RCC 7860 (cell line): ENCODE data around the gene NSMF.
"Not testable (repeated sequence)": the region's sequence is repeated elsewhere in the genome, so short reads cannot be mapped to it uniquely, and the experiment has no call there.

Experiments
- DNase-seq: peaks from one replicate; pipeline ENCODE4 v3.0.0-alpha.2; 2015; ENCODE audit warnings: low spot score
- FAIRE-seq: peaks from 2 replicates; lab custom pipeline; 2012; peaks lifted over from hg19 to GRCh38; lab: Jason Lieb, UNC

The NSMF gene

DNA sequence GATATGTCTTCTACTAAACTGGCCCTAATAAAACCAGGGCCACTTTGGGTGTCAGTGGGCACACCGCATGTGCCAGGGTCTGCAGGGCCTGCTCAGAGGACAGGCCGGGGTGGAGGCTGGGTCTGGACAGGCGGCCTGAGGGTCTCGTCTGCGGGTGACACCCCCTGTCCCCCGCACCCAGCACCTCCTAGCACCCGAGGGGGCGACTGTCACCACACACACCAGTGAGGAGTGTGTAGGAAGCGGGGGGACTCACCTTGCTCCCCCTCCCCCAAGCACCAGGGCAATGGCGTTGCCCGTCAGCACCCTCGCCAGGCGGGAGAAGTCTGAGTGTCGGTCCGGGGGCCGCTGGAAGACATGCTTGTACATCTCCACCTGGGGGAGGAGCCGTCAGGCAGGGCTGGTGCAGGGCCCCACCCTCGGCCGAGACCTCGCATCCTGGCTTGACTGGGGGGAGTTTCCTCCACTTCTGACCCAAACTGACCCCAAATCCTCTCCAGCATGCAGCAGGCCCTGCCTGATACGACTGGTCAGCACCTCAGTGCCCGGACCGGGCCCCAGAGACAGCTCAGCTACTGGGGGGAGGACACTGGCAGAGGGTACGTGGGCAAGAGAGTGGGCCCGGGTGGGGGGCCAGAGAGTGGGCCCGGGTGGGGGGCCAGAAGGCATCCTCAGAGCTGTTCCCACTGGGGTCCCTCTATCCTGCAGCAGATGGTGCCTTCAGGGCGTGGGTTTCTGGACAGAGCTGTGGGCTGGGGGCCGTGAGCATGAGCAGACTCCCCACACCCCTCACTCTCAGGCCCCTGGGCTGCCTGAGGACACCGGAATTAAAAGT, 18.9 kb upstream of the NSMF start:
- no peak for FAIRE-seq

DNA sequence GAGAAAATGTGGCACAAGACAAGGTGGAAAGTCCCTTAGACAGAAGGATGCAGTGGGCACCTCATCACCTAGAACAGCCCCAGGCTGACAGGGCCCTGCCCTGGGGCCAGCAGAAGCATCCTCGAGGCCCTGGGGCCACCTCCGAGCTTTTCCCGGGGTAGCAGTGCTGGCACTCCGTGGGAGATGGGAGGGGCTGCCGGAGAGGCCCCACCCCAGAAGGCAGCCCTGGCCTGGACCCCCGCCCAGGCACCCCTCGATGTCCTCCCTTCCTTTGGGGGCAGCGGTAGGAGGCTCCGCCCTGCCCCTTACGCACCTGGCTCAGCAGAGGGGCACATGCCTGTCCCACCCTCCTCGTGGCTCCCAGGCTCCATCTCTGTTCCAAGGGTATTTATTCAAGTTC, 17.7 kb upstream of the NSMF start:
- no peak for FAIRE-seq
- DNase-seq: no peak

More for the DNA sequence above, 18.9 kb upstream of the NSMF start:
- DNase-seq: no peak

DNA sequence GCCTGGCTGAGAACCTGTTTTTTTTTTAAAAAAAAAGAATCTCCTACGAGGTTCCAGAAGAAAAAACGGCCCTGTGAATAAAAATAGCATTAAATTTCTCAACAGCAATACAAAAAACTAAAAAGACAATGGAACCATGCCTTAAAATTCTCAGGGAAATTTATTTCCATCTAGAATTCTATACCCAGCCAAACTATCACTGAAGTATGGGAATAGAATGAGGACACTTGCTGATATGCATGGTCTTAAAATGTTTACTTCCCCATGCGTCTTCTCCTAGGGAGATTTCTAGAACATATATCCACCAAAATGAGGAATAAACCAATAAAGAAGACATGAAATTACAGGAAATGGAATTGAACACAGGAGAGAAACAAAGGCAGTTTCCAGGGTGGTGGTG, 16.5 kb upstream of the NSMF start:
- no peak for DNase-seq
- no peak for FAIRE-seq

DNA sequence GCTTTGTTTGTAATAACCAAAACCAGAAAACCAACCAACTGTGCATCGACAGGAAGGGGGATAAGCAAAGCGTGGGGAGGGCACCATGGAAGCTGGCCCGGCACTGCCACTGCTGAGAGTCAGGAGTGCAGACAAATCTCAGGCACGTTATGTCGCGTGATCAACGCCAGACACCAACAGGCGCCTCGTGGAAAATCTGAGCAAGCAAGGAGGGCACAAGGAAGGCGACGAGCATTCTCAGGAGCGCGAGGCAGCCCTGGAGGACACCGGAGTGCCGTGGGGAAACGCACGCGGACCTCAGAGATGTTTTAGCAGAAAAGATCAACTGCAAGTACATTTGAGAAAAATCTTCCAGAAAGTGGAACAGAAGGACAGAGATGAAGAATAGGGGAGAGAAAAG, 15.1 kb upstream of the NSMF start:
- no peak for FAIRE-seq
- no peak for DNase-seq

DNA sequence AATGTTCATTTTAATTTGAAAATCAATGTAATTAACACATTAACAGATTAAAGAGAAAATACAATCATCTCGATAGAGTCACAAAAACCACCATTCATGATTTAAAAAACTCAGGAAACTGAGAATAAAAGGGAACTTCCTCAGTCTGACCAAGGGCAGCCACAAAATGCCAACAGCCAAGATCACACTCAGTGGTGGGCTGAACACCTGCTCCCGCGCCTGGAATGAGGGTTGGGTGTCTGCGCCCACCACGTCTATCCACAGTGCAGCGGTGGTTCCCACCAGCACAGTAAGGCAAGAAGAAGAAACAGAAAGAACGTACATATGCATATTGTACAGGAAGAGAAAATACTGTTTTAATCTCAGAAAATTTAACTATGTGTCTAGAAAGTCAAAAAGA, 11.7 kb upstream of the NSMF start:
- FAIRE-seq (no peak), DNase-seq (no peak)

DNA sequence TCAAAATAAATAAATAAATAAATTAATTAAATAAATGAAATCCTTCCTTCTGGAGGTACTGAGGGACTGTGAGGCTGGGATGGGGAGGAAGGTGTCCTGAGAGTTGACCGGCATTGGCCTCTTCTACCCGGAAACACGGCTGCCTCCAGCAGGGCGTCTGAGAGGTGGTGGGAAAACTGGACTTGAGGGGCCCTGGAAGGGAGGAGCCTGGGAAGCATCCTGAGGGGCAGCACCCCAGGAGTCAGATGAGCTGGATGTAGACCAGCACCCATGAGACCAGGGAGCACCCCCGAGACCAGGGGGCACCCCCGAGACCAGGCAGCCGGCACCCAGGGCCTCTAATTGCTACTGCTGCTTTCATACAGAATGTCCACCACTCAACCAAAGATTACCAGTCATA, 8.8 kb upstream of the NSMF start:
- FAIRE-seq (no peak), DNase-seq (no peak)

DNA sequence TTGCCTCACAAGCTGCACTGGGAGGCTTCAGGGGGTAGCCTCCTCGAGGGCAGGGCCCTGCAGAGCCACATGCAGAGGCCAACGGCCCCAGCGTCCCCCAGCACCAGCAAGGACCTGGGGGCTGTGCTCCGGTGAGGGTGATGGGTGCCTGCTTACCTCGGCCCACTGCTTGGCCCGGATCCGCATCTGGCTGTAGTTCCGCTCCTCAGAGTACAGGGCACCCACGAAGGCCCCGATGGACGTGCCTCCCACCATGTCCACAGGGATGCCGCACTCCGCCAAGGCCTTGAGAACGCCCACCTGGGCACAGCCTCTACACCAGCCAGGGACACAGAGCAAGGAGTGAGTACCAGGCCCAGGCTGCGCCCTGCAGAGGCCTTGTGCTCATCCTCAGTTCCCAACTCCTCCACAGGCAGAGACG, 8.0 kb upstream of the NSMF start:
- no peak for DNase-seq
- no peak for FAIRE-seq

DNA sequence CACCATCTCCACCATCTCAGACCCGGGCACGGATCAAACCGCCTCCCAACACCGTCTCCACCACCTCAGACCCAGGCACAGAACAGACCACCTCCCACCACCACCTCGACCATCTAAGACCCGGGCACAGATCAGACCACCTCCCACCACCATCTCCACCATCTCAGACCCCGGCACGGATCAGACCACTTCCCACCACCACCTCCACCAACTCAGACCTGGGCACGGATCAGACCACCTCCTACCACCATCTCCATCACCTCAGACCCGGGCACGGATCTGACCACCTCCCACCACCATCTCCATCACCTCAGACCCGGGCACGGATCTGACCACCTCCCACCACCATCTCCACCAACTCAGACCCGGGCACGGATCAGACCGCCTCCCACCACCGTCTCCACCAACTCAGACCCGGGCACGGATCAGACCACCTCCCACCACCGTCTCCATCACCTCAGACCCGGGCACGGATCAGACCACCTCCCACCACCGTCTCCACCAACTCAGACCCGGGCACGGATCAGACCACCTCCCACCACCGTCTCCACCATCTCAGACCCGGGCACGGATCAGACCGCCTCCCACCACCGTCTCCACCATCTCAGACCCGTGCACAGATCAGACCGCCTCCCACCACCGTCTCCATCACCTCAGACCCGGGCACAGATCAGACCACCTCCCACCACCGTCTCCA, 7.4 kb upstream of the NSMF start:
- FAIRE-seq, DNase-seq: not testable (repeated sequence)

DNA sequence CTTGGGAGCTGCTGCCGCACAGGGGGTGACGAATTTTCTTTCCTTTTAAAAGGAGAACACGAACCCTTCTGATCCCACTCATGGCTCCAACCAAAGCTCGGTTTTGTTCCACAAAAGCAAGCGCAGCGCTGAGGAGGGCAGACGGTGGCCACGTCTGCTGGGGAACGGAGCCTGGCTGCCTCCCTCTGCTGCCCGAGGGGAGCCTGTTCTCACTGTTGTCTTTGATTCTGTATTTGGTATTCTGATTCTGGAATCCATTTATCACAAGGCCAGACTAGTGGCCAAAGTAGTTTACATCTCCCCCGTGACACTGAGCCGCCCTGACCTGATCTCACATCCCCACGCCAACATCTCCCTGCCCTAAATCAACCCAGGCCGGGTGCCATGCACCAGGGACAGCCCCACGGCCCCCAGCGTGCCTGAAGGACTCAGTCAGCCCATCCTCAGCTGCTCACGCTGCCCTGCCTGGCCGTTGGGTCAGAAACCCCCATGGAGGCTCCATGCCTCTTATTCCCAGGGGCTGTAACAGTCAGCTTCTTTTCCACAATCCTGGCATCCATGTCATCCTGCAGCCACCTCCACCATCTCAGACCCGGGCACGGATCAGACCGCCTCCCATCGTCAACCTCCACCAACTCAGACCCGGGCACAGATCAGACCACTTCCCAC, 6.7 kb upstream of the NSMF start:
- FAIRE-seq (no peak), DNase-seq (no peak)

DNA sequence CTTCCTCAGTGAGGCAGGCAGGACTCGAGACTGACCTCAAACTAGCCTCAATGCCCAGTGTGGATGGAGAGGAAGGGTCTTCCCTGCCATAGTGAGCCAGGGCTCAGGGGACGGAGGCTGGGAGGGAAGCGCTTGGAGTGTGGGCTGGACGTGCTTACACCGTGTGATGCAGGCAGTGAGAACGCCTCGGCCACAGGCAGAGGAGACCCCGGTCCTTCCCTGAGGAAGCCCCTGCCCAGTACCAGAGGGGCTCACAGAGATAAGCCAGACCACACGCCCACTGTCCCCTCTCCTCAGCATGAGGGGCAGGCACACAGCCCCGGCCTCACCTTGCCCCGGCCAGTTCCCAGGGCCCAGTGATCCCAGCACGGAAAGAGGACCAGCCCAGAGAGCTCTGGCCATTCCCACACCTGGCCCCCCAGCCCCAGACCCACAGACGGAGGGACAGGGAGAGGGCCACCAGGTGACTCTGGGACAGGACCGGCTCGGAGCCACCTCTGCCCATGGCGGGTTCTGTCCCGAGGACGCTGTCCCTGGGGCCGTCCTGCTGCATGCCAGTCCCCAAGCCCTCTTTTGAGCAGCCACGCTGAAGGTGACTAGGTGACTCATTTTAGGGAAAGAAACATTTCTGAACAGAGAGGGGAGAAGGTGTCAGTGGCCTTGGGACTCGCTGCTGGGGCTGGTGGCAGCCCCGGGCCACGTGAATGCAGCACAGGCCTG, 6.0 kb upstream of the NSMF start:
- FAIRE-seq: no peak
- DNase-seq: no peak

DNA sequence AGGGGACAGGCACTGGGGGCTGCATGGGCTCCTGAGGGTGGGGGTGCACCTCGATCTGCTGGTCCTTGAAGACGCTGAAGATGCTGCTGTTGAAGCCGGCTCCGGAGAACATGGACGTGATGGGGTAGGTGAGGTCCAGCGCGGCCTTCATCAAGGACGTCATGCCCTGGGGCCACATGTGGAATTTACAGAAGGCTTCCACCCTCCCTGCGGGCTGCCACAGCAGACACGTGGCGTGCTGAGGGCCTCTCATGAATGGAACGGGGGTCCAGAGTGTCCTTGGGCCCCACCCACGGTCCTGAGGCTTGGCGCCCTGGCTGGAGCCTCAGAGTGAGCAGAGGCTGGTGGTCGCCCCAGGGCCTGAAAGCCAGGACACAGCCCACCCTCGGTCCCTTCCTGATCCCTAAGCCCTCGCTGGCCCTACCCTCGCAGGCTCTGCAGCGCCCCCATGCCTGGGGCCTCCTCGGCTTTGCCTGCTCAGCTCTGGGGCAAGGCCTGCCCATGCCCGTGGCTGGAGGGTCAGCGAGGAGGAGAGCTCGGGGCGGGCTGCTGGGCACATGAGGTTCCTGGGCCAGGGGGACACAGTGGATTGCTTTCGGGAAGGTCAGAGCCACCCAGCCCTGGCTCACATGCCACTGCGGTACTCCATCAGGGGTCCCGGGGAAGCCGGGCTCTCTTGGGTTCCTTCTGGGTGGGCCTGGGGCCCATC, 5.3 kb upstream of the NSMF start:
- DNase-seq: no peak
- FAIRE-seq: no peak

DNA sequence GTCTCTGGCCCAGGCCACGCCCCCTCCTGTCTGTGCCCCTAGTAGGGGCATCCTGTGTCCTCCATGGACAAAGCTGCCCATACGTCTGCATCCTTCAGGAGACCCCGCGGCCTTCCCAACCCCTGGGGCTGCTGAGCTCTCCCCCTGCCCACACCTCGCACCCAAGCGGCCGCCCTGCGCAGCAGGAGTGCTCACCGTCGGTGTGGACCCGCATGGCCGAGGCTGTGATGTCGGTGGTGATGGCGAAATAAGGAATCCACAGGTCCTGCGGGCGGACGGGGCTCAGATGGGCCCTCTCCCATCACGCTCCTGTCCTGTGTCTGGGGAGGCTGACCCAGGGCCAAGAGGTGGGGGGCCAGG, 4.8 kb upstream of the NSMF start:
- DNase-seq: no peak
- no peak for FAIRE-seq

DNA sequence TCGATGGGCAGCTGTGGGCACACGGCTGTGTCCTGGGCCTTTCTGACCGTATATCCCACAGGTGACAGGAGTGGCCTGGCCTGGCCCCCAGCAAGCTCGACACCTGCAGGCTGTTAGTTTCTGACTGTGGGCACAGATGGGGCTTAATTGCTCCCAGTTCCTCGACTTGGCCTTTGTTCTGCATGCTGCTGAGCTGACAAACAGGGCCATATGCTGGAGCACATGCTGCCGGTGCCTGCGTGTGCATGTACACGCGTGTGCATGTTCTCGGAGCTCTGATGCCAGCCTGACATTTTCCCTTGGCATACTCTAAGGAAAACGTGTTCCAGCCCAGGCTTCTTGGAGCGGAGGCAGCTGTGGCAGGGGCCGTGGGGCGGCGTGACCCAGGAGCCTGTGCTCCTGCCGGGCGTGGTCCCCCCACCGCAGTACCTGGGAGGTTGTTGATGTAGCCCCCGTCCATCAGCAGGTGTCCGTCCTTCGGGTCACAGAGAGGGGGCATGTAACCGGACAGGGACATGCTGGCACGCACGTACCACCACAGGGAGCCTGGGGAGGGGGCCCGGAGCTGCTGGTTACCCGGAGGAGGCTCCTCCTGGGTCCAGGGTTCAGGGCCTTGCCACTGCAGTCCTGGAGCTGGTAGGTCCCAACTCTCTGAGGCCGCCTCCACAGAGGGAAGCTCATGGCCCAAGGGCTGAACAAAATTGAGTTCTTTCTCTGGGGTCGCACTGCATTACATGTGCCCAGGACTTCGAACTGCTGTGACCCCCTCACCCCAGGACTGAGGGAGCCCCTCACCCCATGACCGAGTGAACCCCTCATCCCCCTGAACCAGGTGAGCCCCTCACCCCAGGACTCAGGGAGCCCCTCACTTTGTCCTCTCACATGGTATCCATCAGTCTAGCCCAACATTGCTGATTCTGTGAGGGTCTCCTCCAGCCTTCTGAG, 4.1 kb upstream of the NSMF start:
- FAIRE-seq (no peak), DNase-seq (no peak)

DNA sequence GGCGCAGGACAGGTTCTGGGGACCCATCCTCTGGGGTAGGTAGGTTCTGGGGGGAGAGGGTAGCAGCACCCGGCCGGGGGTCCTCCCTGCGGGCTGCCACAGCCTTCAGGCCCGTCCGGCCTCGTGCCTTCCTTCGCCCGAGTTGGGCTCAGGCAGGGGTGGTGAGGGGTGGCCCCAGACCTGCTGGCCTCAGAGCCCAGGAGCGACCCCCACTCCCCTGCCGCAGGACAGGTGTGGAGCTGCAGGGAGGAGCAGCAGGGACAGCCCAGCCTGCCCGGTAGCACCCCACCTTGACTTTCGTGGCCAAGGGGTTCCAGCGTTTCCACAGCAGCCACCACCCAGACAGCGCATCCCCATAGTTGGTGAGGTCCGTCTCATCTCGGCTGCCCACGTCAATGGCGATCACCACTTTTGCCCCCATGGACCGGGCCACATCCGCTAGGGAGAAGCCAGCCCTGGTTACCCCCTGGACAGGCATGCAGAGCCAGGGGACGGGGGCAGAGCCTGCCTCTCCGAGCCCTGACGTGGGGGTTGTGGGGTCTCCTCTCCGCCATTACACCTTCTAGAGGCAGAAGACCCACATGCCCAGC, 3.4 kb upstream of the NSMF start:
- FAIRE-seq (no peak), DNase-seq (no peak)

DNA sequence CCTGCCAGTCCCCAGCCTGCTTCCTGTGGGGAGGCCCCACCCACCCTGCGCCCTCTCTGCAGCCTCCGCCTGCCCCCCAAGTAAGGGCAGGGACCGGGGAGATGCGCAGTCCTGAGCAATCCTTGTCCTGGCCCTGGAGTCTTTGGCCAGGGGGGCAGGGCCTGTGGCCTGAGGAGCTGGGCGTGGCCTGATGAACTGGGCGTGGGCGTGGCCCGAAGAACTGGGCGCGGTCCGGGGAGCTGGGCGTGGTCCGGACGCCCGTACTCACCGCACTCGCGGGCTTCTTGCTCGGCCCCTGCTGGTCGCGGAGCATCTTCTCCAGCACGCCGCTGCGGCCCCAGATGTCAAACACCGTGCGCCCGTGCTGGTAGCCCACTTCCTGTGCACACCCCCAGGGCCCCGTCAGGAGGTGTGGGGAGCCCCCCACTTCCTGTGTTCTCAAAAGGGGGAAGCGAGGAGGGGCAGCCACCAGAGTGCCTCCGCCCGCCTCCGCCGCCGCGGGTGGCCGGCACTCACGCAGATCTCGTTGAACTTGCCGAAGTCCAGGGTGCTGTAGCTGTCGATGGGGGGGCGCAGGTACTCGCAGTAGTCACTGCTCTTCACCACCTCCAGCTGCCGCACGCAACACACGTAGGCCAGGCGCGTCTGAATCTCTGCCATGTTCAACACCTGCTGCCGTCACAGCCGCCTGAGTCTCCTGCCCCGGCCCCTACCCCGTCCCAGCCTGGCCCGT, 2.7 kb upstream of the NSMF start:
- no peak for FAIRE-seq
- no peak for DNase-seq

DNA sequence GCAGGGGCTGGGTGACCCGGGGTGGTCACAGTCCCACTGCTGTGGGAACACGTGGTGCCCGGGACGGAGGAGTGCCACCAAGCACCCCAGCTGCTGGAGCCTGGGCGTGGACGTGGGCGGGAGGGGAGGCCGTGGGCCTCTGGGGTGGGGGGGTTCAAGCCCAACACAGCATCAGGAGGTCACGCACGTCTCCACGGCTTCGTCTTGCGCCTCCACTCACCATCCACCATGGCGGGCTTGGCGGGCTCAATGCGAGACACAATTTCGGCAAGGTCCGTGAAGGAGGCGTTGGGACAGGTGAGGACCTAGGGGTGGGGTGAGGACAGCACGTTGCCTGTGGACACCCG, 2.2 kb upstream of the NSMF start:
- DNase-seq (no peak), FAIRE-seq (no peak)

DNA sequence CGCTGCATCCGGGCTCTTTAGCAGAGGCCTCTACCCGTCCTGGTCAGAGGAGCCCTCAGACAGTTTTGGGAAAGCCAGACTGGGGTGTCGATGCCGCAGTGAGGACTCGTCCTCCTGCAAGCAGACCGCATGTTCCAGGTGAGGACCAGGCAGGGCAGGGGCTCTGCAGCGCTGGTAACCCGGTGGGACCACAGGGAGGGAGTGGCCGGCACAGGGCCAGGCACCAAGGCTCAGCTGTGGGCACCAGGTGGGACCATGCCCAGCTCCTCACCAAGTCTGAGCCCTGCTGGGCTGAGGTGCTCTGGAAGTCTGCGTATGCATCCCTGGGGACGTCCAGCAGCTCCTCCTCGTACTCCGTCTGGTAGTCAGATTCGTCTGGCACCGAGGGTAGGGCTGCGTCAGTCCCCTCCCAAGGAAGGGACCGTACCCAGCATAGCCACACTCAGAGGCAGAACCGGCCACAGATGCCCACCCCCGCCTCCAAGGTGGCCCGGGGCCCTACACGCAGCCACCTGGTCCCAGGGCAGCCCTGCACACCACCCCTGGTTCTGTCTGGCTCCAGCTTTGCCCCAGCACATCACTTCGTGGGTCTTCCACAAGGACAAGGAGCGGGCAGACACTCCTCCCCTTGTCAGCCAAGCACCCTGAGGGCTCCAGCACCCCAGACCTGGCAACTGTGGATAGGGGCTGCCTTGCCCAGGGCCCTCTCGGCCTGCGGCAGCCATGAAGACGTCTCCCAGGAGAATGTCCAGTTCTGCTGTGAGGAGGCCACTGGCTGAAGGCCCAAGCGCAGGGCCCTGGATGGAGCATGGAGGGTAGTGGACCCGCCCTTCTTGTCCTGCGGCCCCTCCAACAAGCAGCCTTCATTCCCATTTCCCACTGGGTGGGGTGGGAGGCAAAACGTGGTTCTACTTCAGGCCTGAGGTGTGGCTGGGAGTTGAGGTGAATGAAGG, 1.5 kb upstream of the NSMF start:
- DNase-seq (no peak), FAIRE-seq (no peak)
